Measurements from ENCODE around the gene GPC4.

Gene GPC4

GRCh38 chrX:133373386-133374079 lies 41.8 kb downstream of the GPC4 start:
- Histone ChIP-seq H3K4me3 (ENCODE audit: low read depth, low read length, poor library complexity, severe bottlenecking) (no peak overlapping the region), H3K4me1 (ENCODE audit: insufficient read depth, low read length, severe bottlenecking) (peaks cover 21% of the 10 kb centered on the region), H3K27me3 (ENCODE audit: insufficient read depth, low read length) (no peaks in the 10 kb centered on the region)

GRCh38 chrX:133370696-133371275 lies 44.5 kb downstream of the GPC4 start:
- H3K27ac ChIP-seq (ENCODE audit: low read depth, low read length, poor library complexity, severe bottlenecking), result no peak overlapping the region
- peaks cover 21% of the 10 kb centered on the region for H3K4me1 ChIP-seq (ENCODE audit: insufficient read depth, low read length, severe bottlenecking)
- no peaks in the 10 kb centered on the region for H3K27me3 ChIP-seq (ENCODE audit: insufficient read depth, low read length)
- no peak overlapping the region for H2AFZ ChIP-seq (ENCODE audit: low read length)
- no peak overlapping the region for H3K9ac ChIP-seq (ENCODE audit: low read length)
- TF ChIP-seq EZH2 (IDR thresholded peaks at IDR 0.05; ENCODE audit: borderline replicate concordance, low read length) (no peak), CTCF (IDR thresholded peaks at IDR 0.05; ENCODE audit: low read length) (no peak)
- H3K4me2 ChIP-seq (ENCODE audit: low read length), result no peak overlapping the region
- H3K79me2 ChIP-seq (ENCODE audit: insufficient read depth, low read length), result no peaks in the 10 kb centered on the region
- no peak overlapping the region for H3K4me3 ChIP-seq (ENCODE audit: low read depth, low read length, poor library complexity, severe bottlenecking)
- no peaks in the 10 kb centered on the region for H3F3A ChIP-seq (ENCODE audit: insufficient read depth, low read length)
- no peaks in the 10 kb centered on the region for H3K9me3 ChIP-seq (ENCODE audit: low read length)
- H4K20me1 ChIP-seq (ENCODE audit: insufficient read depth, low read length), result no peaks in the 10 kb centered on the region
- H3K36me3 ChIP-seq (ENCODE audit: insufficient read depth, low read length), result no peaks in the 10 kb centered on the region
- H3K9me2 ChIP-seq (ENCODE audit: low read depth, low read length), result no peaks in the 10 kb centered on the region

More at GRCh38 chrX:133373386-133374079, 41.8 kb downstream of the GPC4 start:
- Histone ChIP-seq H3K9ac (ENCODE audit: low read length) (no peak overlapping the region), H3K4me2 (ENCODE audit: low read length) (no peak overlapping the region), H3K36me3 (ENCODE audit: insufficient read depth, low read length) (no peaks in the 10 kb centered on the region), H3K9me3 (ENCODE audit: low read length) (no peaks in the 10 kb centered on the region), H3K27ac (ENCODE audit: low read depth, low read length, poor library complexity, severe bottlenecking) (no peak overlapping the region), H2AFZ (ENCODE audit: low read length) (no peak overlapping the region), H3K9me2 (ENCODE audit: low read depth, low read length) (no peaks in the 10 kb centered on the region), H3K79me2 (ENCODE audit: insufficient read depth, low read length) (no peaks in the 10 kb centered on the region), H4K20me1 (ENCODE audit: insufficient read depth, low read length) (no peaks in the 10 kb centered on the region), H3F3A (ENCODE audit: insufficient read depth, low read length) (no peaks in the 10 kb centered on the region)
- TF ChIP-seq EZH2 (IDR thresholded peaks at IDR 0.05; ENCODE audit: borderline replicate concordance, low read length) (no peak), CTCF (IDR thresholded peaks at IDR 0.05; ENCODE audit: low read length) (no peak)

DNA sequence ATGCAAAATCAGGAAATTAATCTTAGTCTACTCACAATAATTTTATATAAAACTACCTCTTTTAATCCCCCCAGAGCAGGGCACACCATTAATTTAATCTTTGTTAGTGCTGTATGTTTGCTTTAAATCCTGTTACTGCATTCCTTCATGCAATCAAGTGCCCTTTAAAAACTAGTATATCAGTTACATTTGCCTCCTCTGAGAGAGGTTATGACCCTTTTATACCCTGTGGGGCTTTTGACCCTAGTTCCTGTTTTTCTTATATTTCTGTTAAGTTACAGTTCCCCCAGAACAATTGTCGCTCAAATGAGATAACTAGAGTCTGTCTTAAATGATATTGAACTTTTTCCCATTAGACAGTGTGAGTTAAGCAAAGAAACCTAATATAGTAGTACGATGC lies 46.2 kb downstream of the GPC4 start:
- Histone ChIP-seq H3K79me2 (ENCODE audit: insufficient read depth, low read length) (no peaks in the 10 kb centered on the region), H3K4me3 (ENCODE audit: low read depth, low read length, poor library complexity, severe bottlenecking) (no peak overlapping the region), H3F3A (ENCODE audit: insufficient read depth, low read length) (no peaks in the 10 kb centered on the region)

More for the DNA sequence above, 46.2 kb downstream of the GPC4 start:
- TF ChIP-seq EZH2 (IDR thresholded peaks at IDR 0.05; ENCODE audit: borderline replicate concordance, low read length) (no peak), CTCF (IDR thresholded peaks at IDR 0.05; ENCODE audit: low read length) (no peak)
- Histone ChIP-seq H3K9me3 (ENCODE audit: low read length) (no peaks in the 10 kb centered on the region), H3K27me3 (ENCODE audit: insufficient read depth, low read length) (no peaks in the 10 kb centered on the region), H2AFZ (ENCODE audit: low read length) (no peak overlapping the region), H3K9me2 (ENCODE audit: low read depth, low read length) (no peaks in the 10 kb centered on the region), H3K27ac (ENCODE audit: low read depth, low read length, poor library complexity, severe bottlenecking) (no peak overlapping the region), H3K4me2 (ENCODE audit: low read length) (no peak overlapping the region), H3K9ac (ENCODE audit: low read length) (no peak overlapping the region), H4K20me1 (ENCODE audit: insufficient read depth, low read length) (no peaks in the 10 kb centered on the region), H3K4me1 (ENCODE audit: insufficient read depth, low read length, severe bottlenecking) (peaks cover 20% of the 10 kb centered on the region), H3K36me3 (ENCODE audit: insufficient read depth, low read length) (no peaks in the 10 kb centered on the region)

All from OCI-LY1 (cell line).